Measurements from ENCODE around the gene TRIM34.

TRIM34 gene

DNA sequence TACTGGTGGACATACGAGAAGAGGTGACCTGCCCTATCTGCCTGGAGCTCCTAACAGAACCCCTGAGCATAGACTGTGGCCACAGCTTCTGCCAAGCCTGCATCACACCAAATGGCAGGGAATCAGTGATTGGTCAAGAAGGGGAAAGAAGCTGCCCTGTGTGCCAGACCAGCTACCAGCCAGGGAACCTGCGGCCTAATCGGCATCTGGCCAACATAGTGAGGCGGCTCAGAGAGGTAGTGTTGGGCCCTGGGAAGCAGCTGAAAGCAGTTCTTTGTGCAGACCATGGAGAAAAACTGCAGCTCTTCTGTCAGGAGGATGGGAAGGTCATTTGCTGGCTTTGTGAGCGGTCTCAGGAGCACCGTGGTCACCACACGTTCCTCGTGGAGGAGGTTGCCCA is 21.5 kb upstream of the TRIM34 start:
- H3K36me3 Mint-ChIP-seq, result no peaks in the 10 kb centered on the region
- H3K9me3 Mint-ChIP-seq, result no peaks in the 10 kb centered on the region

DNA sequence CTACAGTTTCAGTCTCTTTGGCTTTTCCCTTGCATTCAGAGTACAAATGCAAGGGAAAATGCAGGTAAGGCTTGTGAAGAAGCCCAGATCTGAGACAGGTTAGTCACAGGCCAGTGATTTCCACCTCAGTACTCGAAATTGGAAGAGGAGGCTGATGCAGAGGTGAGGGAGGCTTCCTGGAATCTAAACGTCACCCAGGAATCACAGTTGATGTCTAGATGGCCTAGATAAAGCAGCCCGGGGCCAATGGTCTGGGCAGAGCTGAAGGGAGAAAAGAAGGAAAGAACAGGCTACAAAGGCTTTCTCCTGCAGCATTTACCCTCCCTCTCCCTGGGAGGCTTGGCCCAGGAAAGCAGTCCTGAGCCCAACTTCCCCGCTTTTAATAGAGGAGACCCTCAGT is 19.9 kb upstream of the TRIM34 start:
- no peak for DNase-seq
- no peaks in the 10 kb centered on the region for H3K4me1 Mint-ChIP-seq
- no peaks in the 10 kb centered on the region for H3K9me3 Mint-ChIP-seq
- no peaks in the 10 kb centered on the region for H3K27me3 Mint-ChIP-seq
- no peaks in the 10 kb centered on the region for H3K36me3 Mint-ChIP-seq
- no peak for ATAC-seq (replicated peaks)
- no peak overlapping the region for H3K4me3 Mint-ChIP-seq
- H3K27ac Mint-ChIP-seq, result no peak overlapping the region

More for the DNA sequence above, 21.5 kb upstream of the TRIM34 start:
- Mint-ChIP-seq H3K27me3 (no peaks in the 10 kb centered on the region), H3K4me3 (no peak overlapping the region), H3K4me1 (peaks cover 3 to 6% of the 10 kb centered on the region in 2 donors), H3K27ac (no peak overlapping the region)
- ATAC-seq (replicated peaks), result no peak
- DNase-seq, result no peak

DNA sequence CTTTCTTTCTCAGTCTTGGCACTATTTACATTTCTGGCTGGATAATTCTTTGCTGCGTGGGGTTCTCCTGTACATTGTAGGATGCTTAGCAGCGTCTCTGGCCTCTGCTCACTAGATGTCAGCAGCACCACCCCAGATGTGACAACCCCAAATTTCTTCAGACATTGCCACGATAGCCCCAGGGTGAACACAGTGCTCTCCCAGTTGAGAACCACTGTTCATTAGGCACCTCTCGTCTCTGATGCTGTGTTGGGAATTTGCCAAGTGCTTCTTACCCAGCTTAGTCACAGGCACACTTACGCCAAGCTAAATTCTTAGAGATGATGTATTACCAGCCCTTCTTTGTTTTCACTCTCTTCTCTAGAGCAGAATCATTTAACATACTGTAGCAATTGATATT is 19.0 kb upstream of the TRIM34 start:
- DNase-seq (no peak), ATAC-seq (replicated peaks) (no peak)
- Mint-ChIP-seq H3K4me1 (peaks cover 0 to 8% of the 10 kb centered on the region in 2 donors), H3K4me3 (no peak overlapping the region), H3K9me3 (no peaks in the 10 kb centered on the region), H3K27ac (no peak overlapping the region), H3K27me3 (no peaks in the 10 kb centered on the region), H3K36me3 (no peaks in the 10 kb centered on the region)

DNA sequence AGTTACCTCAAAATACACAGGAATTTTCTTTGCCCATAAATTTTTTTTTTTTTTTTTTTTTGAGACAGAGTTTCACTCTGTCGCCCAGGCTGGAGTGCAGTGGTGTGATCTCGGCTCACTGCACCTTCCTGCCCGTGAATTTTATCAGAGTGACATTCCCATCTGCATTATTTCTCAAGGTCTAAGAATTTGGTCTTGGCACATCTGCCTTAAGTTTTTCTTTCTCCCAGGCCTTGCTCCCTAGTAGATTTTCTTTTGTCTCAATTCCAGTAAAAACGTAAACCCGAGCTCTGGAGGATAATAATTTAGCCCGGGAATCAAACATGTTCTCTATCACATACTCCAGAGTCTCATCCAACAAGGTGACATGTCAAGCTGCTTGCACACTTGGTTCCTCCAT is 16.0 kb upstream of the TRIM34 start:
- Mint-ChIP-seq H3K4me3 (no peak overlapping the region), H3K27me3 (no peaks in the 10 kb centered on the region), H3K27ac (no peak overlapping the region), H3K9me3 (no peaks in the 10 kb centered on the region), H3K36me3 (no peaks in the 10 kb centered on the region), H3K4me1 (peaks cover 0 to 11% of the 10 kb centered on the region in 2 donors)
- no peak for ATAC-seq (replicated peaks)
- DNase-seq, result no peak

DNA sequence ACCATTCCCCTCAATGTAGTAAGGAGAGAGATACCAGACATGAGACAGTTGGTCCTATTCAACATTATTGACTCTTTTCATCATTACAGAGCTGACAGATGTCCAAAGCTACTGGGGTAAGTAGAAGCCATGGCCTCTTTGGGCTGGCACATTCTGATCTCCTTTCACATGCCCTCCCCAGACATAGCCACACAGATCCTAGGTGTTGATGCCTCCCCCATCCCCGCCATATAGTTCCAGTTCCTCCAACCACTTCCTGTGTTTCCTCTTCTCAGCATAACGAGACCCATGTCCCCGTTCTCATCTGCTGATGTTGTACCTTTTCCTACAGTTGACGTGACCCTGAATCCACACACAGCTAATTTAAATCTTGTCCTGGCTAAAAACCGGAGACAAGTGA is 14.4 kb upstream of the TRIM34 start:
- Mint-ChIP-seq H3K4me1 (peaks cover 0 to 11% of the 10 kb centered on the region in 2 donors), H3K27me3 (no peaks in the 10 kb centered on the region), H3K9me3 (no peaks in the 10 kb centered on the region), H3K27ac (no peak overlapping the region), H3K36me3 (no peaks in the 10 kb centered on the region), H3K4me3 (no peak overlapping the region)
- no peak for DNase-seq
- ATAC-seq (replicated peaks), result no peak

DNA sequence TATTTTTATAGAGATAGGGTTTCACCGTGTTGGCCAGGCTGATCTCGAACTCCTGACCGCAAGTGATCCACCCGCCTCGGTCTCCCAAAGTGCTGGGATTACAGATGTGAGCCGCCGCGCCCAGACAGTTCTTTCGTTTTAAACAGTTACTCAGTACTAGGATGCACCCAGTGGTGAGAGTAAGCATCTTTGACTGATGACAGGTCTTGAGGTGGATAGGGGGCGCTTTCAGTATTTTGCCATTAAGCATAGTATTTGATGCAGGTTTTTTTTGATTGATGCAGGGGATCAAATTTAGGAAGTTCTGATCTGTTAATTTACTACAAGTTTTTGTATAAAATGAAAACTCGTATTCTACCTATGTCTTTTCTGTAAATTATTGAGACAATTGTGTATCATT is 13.2 kb upstream of the TRIM34 start:
- no peak for DNase-seq
- ATAC-seq (replicated peaks), result no peak
- Mint-ChIP-seq H3K27ac (no peak overlapping the region), H3K4me1 (peaks cover 0 to 11% of the 10 kb centered on the region in 2 donors), H3K4me3 (no peak overlapping the region), H3K9me3 (no peaks in the 10 kb centered on the region), H3K27me3 (no peaks in the 10 kb centered on the region), H3K36me3 (peaks cover 0 to 2% of the 10 kb centered on the region in 2 donors)

GRCh38 chr11:5618807-5619206 is 6.0 kb upstream of the TRIM34 start:
- Mint-ChIP-seq H3K36me3 (peaks cover 0 to 2% of the 10 kb centered on the region in 2 donors), H3K9me3 (no peaks in the 10 kb centered on the region), H3K27me3 (no peaks in the 10 kb centered on the region), H3K4me1 (peaks cover 0 to 2% of the 10 kb centered on the region in 2 donors), H3K4me3 (no peak overlapping the region), H3K27ac (no peak overlapping the region)
- DNase-seq (no peak), ATAC-seq (replicated peaks) (no peak)

GRCh38 chr11:5620651-5621521 is 3.9 kb upstream of the TRIM34 start:
- no peak for DNase-seq
- peaks cover 0 to 2% of the 10 kb centered on the region in 2 donors for H3K36me3 Mint-ChIP-seq
- no peak overlapping the region for H3K4me3 Mint-ChIP-seq
- no peaks in the 10 kb centered on the region for H3K27me3 Mint-ChIP-seq
- H3K27ac Mint-ChIP-seq, result peak overlapping the region; percentile 14
- ATAC-seq (replicated peaks), result no peak
- peaks cover 10 to 16% of the 10 kb centered on the region in 2 donors for H3K4me1 Mint-ChIP-seq
- no peaks in the 10 kb centered on the region for H3K9me3 Mint-ChIP-seq

DNA sequence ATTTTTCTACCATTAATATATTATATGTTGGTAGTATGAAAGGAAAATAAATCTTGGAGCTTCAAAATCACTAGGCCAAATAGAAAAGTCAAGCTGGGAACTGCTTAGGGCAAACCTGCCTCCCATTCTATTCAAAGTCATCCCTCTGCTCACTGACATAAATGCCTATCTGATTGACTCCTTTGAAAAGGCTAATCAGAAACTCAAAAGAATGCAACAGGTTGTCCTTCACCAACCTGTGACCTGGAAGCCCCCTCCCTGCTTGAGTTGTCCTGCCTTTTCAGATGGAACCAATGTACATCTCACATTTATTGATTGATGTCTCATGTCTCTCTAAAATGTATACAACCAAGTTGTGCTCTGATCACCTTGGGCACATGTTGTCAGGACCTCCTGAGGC is 3.2 kb upstream of the TRIM34 start:
- H3K27me3 Mint-ChIP-seq, result no peaks in the 10 kb centered on the region
- H3K36me3 Mint-ChIP-seq, result peaks cover 2 to 4% of the 10 kb centered on the region in 2 donors
- no peak for ATAC-seq (replicated peaks)
- peaks cover 16 to 23% of the 10 kb centered on the region in 2 donors for H3K4me1 Mint-ChIP-seq
- DNase-seq, result no peak
- H3K27ac Mint-ChIP-seq, result no peak overlapping the region
- no peaks in the 10 kb centered on the region for H3K9me3 Mint-ChIP-seq
- no peak overlapping the region for H3K4me3 Mint-ChIP-seq

DNA sequence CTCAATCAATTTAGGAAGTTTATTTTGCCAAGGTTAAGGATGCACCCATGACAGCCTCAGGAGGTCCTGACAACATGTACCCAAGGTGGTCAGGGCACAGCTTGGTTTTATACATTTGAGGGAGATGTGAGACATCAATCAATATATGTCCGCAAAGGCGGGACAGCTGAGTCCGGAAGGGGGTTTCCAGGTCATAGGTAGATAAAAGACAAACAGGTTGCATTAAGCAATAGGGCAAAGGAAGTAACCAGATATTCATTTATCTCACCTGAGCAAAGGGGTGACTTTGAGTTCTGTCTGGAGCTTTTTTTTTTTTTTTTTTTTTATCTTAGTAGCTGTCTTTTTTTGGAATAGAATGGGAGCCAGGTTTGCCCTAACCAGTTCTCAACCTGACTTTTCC is 2.0 kb upstream of the TRIM34 start:
- H3K9me3 Mint-ChIP-seq, result no peaks in the 10 kb centered on the region

DNA sequence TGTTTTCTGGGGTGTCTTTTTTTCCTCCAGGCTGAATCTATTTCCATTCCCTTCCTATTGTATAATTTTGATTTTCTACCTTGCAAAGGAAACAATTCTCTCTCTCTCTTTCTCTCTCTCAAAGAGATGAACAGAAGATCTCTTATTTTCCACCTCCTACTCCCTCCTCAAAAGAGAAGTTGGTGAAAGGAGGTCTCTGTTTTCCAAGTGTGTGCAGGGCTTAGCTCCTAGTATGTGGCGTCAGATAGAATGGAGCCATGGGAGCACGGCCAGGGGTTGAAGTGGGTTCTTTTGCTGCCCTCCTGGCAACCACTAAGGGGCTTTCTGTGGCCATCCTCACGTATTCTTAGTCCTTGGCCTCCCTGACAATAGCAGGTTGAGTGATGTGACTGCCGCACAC is 480 bp downstream of the TRIM34 start:
- Mint-ChIP-seq H3K27me3 (no peaks in the 10 kb centered on the region), H3K9me3 (peaks cover 1 to 4% of the 10 kb centered on the region in 2 donors), H3K4me1 (peaks cover 29 to 52% of the 10 kb centered on the region in 2 donors), H3K27ac (peak overlapping the region; percentile 88), H3K4me3 (peak overlapping the region; percentile 79 to 89), H3K36me3 (peaks cover 4 to 9% of the 10 kb centered on the region in 2 donors)
- peak in 1 of 2 donors; percentile 4 for ATAC-seq (replicated peaks)
- no peak for DNase-seq

More for the DNA sequence above, 2.0 kb upstream of the TRIM34 start:
- H3K4me3 Mint-ChIP-seq, result peak overlapping the region in 1 of 2 donors; percentile 37
- no peak for DNase-seq
- peaks cover 27 to 35% of the 10 kb centered on the region in 2 donors for H3K4me1 Mint-ChIP-seq
- H3K36me3 Mint-ChIP-seq, result peaks cover 2 to 7% of the 10 kb centered on the region in 2 donors
- H3K27ac Mint-ChIP-seq, result no peak overlapping the region
- no peak for ATAC-seq (replicated peaks)
- no peaks in the 10 kb centered on the region for H3K27me3 Mint-ChIP-seq

GRCh38 chr11:5626196-5626595 is 1.4 kb downstream of the TRIM34 start:
- ATAC-seq (replicated peaks), result no peak
- peaks cover 1 to 4% of the 10 kb centered on the region in 2 donors for H3K9me3 Mint-ChIP-seq
- peak overlapping the region; percentile 79 to 89 for H3K4me3 Mint-ChIP-seq
- no peaks in the 10 kb centered on the region for H3K27me3 Mint-ChIP-seq
- H3K36me3 Mint-ChIP-seq, result peaks cover 6 to 10% of the 10 kb centered on the region in 2 donors
- peak overlapping the region; percentile 88 for H3K27ac Mint-ChIP-seq
- no peak for DNase-seq
- H3K4me1 Mint-ChIP-seq, result peaks cover 33 to 59% of the 10 kb centered on the region in 2 donors

DNA sequence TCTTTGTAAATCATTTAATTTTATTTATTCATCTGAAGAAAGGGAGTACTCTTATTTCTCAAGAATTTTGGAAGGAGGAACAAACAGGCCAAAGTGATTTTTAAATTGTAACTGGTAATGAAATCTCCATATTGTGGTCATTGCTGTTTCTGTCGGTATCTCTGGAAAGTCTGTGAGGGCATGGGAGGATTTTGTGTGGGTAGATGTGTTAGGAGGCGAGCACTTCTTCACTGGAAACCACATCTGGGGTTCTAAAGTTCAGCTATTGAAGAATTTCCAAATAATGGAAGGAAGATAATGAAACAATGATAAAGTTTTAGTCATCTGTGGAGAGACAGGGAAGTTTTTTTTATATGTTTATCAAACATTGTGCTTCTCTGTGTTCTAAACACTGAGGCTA is 6.6 kb downstream of the TRIM34 start:
- DNase-seq (no peak), ATAC-seq (replicated peaks) (peak; percentile 42 to 44)
- Mint-ChIP-seq H3K27me3 (no peaks in the 10 kb centered on the region), H3K4me1 (peaks cover 35 to 66% of the 10 kb centered on the region in 2 donors), H3K9me3 (peaks cover 5 to 7% of the 10 kb centered on the region in 2 donors), H3K27ac (peak overlapping the region; percentile 95), H3K36me3 (peaks cover 32 to 39% of the 10 kb centered on the region in 2 donors), H3K4me3 (peak overlapping the region; percentile 63 to 72)

DNA sequence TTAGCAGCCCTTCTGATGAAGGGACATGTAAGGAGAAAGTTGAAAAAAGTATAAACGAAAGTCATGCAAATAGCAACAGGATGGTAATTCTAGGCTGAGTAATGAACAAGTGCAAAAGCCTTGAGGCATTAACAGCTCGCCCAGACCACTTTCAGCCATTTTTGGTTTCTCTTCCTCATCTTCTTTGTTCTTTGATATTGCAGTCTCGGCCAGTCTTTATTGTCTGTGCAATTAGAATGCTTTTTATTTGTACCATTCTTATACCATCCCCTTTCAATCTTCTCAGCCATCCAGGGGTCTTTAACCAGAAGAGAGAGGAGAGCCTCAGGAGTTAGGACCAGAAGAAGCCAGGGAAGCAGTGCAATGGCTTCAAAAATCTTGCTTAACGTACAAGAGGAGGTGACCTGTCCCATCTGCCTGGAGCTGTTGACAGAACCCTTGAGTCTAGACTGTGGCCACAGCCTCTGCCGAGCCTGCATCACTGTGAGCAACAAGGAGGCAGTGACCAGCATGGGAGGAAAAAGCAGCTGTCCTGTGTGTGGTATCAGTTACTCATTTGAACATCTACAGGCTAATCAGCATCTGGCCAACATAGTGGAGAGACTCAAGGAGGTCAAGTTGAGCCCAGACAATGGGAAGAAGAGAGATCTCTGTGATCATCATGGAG is 7.3 kb downstream of the TRIM34 start:
- Mint-ChIP-seq H3K4me3 (peak overlapping the region; percentile 72 to 77), H3K27me3 (no peaks in the 10 kb centered on the region), H3K36me3 (peaks cover 31 to 39% of the 10 kb centered on the region in 2 donors), H3K27ac (peak overlapping the region; percentile 95), H3K9me3 (peaks cover 5 to 7% of the 10 kb centered on the region in 2 donors), H3K4me1 (peaks cover 30 to 59% of the 10 kb centered on the region in 2 donors)
- DNase-seq, result peak; percentile 35
- peak; percentile 95 for ATAC-seq (replicated peaks)

GRCh38 chr11:5639953-5640352 is 15.2 kb downstream of the TRIM34 start:
- Mint-ChIP-seq H3K4me1 (no peaks in the 10 kb centered on the region), H3K27me3 (no peaks in the 10 kb centered on the region), H3K36me3 (peaks cover 42 to 58% of the 10 kb centered on the region in 2 donors), H3K4me3 (no peak overlapping the region), H3K27ac (no peak overlapping the region), H3K9me3 (no peaks in the 10 kb centered on the region)
- ATAC-seq (replicated peaks), result no peak
- no peak for DNase-seq
